HL-60 (cell line): ENCODE measurements around the gene JDP2.

Source experiments
- DNase-seq, 2 experiments: peaks; one replicate each; pipeline ENCODE4 v3.0.0-alpha.2; 2010 to 2020; ENCODE audit warnings: low read depth in 1 of 2, low spot score in 1 of 2
- H3K27ac ChIP-seq: fragments of 250-450 bp; sonication (Bioruptor Pico); replicated peaks from 2 replicates; pipeline ENCODE4 v1.5.1; 2020; ENCODE audit warnings: mild to moderate bottlenecking, moderate library complexity
- H3K27me3 ChIP-seq: fragments of 250-450 bp; sonication (Bioruptor Pico); 2 replicates; pipeline ENCODE4 v1.5.1; 2021; ENCODE audit warnings: mild to moderate bottlenecking, moderate library complexity; ENCODE audit not compliant: insufficient read depth, poor library complexity, severe bottlenecking
- H3K4me3 ChIP-seq: replicated peaks from 2 replicates; pipeline ENCODE4 v1.5.1; 2011; ENCODE audit warnings: mild to moderate bottlenecking, control low read depth, low read length; ENCODE audit not compliant: insufficient read depth
- GABPA ChIP-seq: IDR thresholded peaks from 2 replicates; pipeline ENCODE4 v1.6.1; 2012; ENCODE audit warnings: low read depth
- POLR2AphosphoS5 ChIP-seq: IDR thresholded peaks from 2 replicates; pipeline ENCODE4 v1.6.1; 2012; ENCODE audit warnings: low read depth
- REST ChIP-seq: IDR thresholded peaks from 2 replicates; pipeline ENCODE4 v1.6.1; 2012; ENCODE audit warnings: low read depth; ENCODE audit not compliant: insufficient replicate concordance
- SPI1 ChIP-seq: IDR thresholded peaks from 2 replicates; pipeline ENCODE4 v1.6.1; 2012; ENCODE audit warnings: low read depth, mild to moderate bottlenecking, borderline replicate concordance
- TF ChIP-seq, protein P1 (sequence below): IDR thresholded peaks from one replicate; pipeline ENCODE4 v1.5.1; 2011; ENCODE audit warnings: low read length, control low read depth, inconsistent platforms; ENCODE audit not compliant: insufficient read depth

Gene JDP2

DNA sequence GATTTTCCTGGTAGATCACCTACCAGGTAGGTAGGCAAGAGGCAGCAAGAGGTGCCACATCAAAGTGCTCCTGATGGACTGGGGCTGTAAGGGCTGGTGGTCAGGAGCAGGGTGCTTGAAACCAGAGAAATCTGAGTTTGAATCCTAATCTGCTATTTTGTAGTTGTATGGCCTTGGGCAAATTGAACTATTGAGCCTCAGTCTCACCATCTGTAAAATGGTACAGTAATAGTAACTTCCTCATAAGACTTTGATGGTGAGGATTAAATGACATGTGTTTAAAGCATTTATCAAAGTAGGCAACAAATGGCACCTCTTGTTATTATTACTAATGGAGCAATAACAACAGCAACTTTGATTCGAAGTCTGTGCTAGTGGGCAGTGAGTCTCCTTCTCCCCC is 32.0 kb downstream of the JDP2 start:
- no peaks in the 10 kb centered on the region for H3K27me3 ChIP-seq
- DNase-seq: no peak
- peak overlapping the region; percentile 92 for H3K27ac ChIP-seq
- H3K4me3 ChIP-seq: no peak overlapping the region
- TF ChIP-seq SPI1: no peak

DNA sequence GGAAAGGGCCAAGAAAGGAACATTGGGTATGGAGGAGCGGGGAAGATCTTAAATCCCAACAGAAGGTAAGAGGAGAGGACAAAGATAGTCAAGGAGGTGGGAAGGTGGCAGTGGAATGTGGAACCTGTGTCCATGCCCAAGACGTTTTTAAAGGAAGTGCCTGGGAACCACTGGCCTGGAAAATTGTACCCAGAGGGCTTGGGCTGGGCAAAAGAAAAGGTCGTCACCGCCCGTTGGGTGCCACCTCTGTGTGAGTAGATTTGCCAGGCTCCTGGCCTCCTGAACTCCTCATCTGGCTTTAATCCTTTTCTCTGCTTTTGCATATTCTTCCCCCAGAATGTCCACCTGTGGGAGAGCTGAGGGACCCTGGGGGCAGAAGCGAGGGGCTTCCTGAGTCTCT is 32.6 kb downstream of the JDP2 start:
- H3K27me3 ChIP-seq: no peaks in the 10 kb centered on the region
- no peak overlapping the region for H3K4me3 ChIP-seq
- TF ChIP-seq SPI1 (no peak), REST (no peak), GABPA (no peak), POLR2AphosphoS5 (no peak)
- TF ChIP-seq, protein P1, sequence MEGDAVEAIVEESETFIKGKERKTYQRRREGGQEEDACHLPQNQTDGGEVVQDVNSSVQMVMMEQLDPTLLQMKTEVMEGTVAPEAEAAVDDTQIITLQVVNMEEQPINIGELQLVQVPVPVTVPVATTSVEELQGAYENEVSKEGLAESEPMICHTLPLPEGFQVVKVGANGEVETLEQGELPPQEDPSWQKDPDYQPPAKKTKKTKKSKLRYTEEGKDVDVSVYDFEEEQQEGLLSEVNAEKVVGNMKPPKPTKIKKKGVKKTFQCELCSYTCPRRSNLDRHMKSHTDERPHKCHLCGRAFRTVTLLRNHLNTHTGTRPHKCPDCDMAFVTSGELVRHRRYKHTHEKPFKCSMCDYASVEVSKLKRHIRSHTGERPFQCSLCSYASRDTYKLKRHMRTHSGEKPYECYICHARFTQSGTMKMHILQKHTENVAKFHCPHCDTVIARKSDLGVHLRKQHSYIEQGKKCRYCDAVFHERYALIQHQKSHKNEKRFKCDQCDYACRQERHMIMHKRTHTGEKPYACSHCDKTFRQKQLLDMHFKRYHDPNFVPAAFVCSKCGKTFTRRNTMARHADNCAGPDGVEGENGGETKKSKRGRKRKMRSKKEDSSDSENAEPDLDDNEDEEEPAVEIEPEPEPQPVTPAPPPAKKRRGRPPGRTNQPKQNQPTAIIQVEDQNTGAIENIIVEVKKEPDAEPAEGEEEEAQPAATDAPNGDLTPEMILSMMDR: no peak
- H3K27ac ChIP-seq: peak overlapping the region; percentile 92
- no peak for DNase-seq

- Histone ChIP-seq H3K4me3 (no peak overlapping the region), H3K27me3 (no peaks in the 10 kb centered on the region), H3K27ac (peak overlapping the region; percentile 92; the same call in 1 of the 2 replicates)
- no peak for DNase-seq
- TF ChIP-seq GABPA (no peak), SPI1 (no peak), POLR2AphosphoS5 (no peak), REST (no peak)
- TF ChIP-seq, protein P1: no peak
Measured at GRCh38 chr14:75461303-75461702, 33.5 kb downstream of the JDP2 start.

- Histone ChIP-seq H3K4me3 (no peak overlapping the region), H3K27ac (no peak overlapping the region), H3K27me3 (no peaks in the 10 kb centered on the region)
- DNase-seq: no peak
- no peak for TF ChIP-seq REST
- TF ChIP-seq POLR2AphosphoS5: no peak
- TF ChIP-seq, protein P1: no peak
- TF ChIP-seq GABPA: no peak
- no peak for TF ChIP-seq SPI1
Measured at GRCh38 chr14:75461755-75462349, 34.0 kb downstream of the JDP2 start.
